HCT116 (cell line): ENCODE measurements around the gene CBLC. TPM values are rescaled to one million over a fixed set of nuclear protein-coding genes. Genes with fewer than 3 reads are reported as not detected.

Source experiments
- ATAC-seq: fragments of 200-7000 bp; cut with Tn5 transposase; 2 replicates; pipeline ENCODE4 v1.9.1; 2020; ENCODE audit warnings: mild to moderate bottlenecking, moderate library complexity
- BruUV-seq: library from RNA; stranded (reverse); fragments of 400-500 nt; replicated peaks from 2 replicates; lab custom pipeline; 2021; lab: Mats Ljungman, UMichigan
- CTCF ChIA-PET: fragments of 300-600 bp; sonication (Branson Sonifier 250); formaldehyde crosslinking; loops from one replicate; lab custom pipeline; 2021; ENCODE audit warnings: antibody characterized with exemption; lab: Charles Lee
- POLR2A ChIA-PET: fragments of 300-600, 350-600 bp; sonication (Branson Sonifier 250); formaldehyde crosslinking; loops from one replicate; lab custom pipeline; 2021; ENCODE audit warnings: antibody characterized with exemption; lab: Charles Lee
- RAD21 ChIA-PET, 2 experiments: fragments of 300-600 bp; sonication (Branson Sonifier 250); formaldehyde crosslinking; loops; one replicate each; lab custom pipeline; 2023; ENCODE audit warnings: low total read pairs in 2 of 2; ENCODE audit not compliant: uncharacterized antibody in 2 of 2, unreplicated experiment in 2 of 2, low non-redundant PET in 1 of 2; lab: Charles Lee
- DNase-seq: peaks from one replicate; pipeline ENCODE4 v3.0.0-alpha.2; 2010; ENCODE audit warnings: low read depth, low spot score
- H2AFZ ChIP-seq: fragments of 200-600 bp; shearing (Covaris generic), sonication (generic); 2 replicates; pipeline ENCODE4 v1.6.1; 2017; ENCODE audit warnings: low read depth, mixed run types, mixed read lengths, antibody characterized with exemption, low read length; ENCODE audit not compliant: poor library complexity, severe bottlenecking
- H3K27ac ChIP-seq: 2 replicates; pipeline ENCODE4 v1.5.1; 2012; ENCODE audit warnings: low read depth, low read length
- H3K27me3 ChIP-seq: fragments of 200-600 bp; sonication (generic); 2 replicates; pipeline ENCODE4 v1.6.1; 2016; ENCODE audit warnings: mixed run types, low read length, mixed read lengths; ENCODE audit not compliant: insufficient read depth
- H3K36me3 ChIP-seq, 2 experiments: fragments of 200-500 bp in 1 of 2; fragments of 200-600 bp in 1 of 2; sonication (Bioruptor generic) in 1 of 2; sonication (generic) in 1 of 2; 2 replicates each; pipeline versions ENCODE4 v1.5.1 to v1.6.1; 2014 to 2016; ENCODE audit warnings: low read length in 2 of 2, inconsistent platforms in 1 of 2, mixed read lengths in 1 of 2, mixed run types in 1 of 2; ENCODE audit not compliant: insufficient read depth in 2 of 2, control insufficient read depth in 1 of 2
- H3K4me1 ChIP-seq, 2 experiments: fragments of 200-600 bp in 1 of 2; sonication (generic) in 1 of 2; 2 replicates each; pipeline versions ENCODE4 v1.5.1 to v1.6.1; 2012 to 2017; ENCODE audit warnings: low read length in 2 of 2, inconsistent platforms in 1 of 2, mild to moderate bottlenecking in 1 of 2, mixed read lengths in 1 of 2, mixed run types in 1 of 2, moderate library complexity in 1 of 2; ENCODE audit not compliant: insufficient read depth in 2 of 2, control insufficient read depth in 1 of 2
- H3K4me2 ChIP-seq: fragments of 200-600 bp; sonication (generic); 2 replicates; pipeline ENCODE4 v1.6.1; 2017; ENCODE audit warnings: mixed run types, low read length, mixed read lengths
- H3K4me3 ChIP-seq, 2 experiments: fragments of 200-600 bp in 1 of 2; sonication (generic) in 1 of 2; replicated peaks in 1 of 2; 2 replicates each; pipeline ENCODE4 v1.5.1; 2011 to 2016; ENCODE audit warnings: low read length in 2 of 2, control low read depth in 1 of 2, low read depth in 1 of 2, mild to moderate bottlenecking in 1 of 2, mixed read lengths in 1 of 2, mixed run types in 1 of 2
- H3K79me2 ChIP-seq: fragments of 200-600 bp; sonication (generic); 2 replicates; pipeline ENCODE4 v1.6.1; 2017; ENCODE audit warnings: mild to moderate bottlenecking, mixed run types, low read length, moderate library complexity, mixed read lengths; ENCODE audit not compliant: insufficient read depth
- H3K9ac ChIP-seq: fragments of 200-600 bp; sonication (generic); 2 replicates; pipeline ENCODE4 v1.6.1; 2016; ENCODE audit warnings: low read length, mixed read lengths
- H3K9me2 ChIP-seq: fragments of 200-600 bp; sonication (generic), shearing (Covaris generic); 2 replicates; pipeline ENCODE4 v1.6.1; 2017; ENCODE audit warnings: mixed run types, mild to moderate bottlenecking, moderate library complexity; ENCODE audit not compliant: insufficient read depth
- H3K9me3 ChIP-seq, 2 experiments: fragments of 200-500 bp in 1 of 2; fragments of 200-600 bp in 1 of 2; sonication (Bioruptor generic) in 1 of 2; sonication (generic) in 1 of 2; 2 replicates each; pipeline ENCODE4 v1.6.1; 2014 to 2017; ENCODE audit warnings: low read length in 2 of 2, mixed read lengths in 2 of 2, inconsistent platforms in 1 of 2, low read depth in 1 of 2, mild to moderate bottlenecking in 1 of 2, mixed run types in 1 of 2, moderate library complexity in 1 of 2; ENCODE audit not compliant: control insufficient read depth in 1 of 2, insufficient read depth in 1 of 2
- H4K20me1 ChIP-seq: fragments of 200-600 bp; sonication (generic), shearing (Covaris generic); 2 replicates; pipeline ENCODE4 v1.6.1; 2017; ENCODE audit warnings: mixed run types, mild to moderate bottlenecking, moderate library complexity; ENCODE audit not compliant: insufficient read depth
- EGR1 ChIP-seq: IDR thresholded peaks from 2 replicates; pipeline ENCODE4 v1.6.1; 2012; ENCODE audit warnings: low read depth
- EZH2 ChIP-seq: fragments of 200-600 bp; sonication (generic); IDR thresholded peaks from 2 replicates; pipeline ENCODE4 v1.6.1; 2017; ENCODE audit warnings: antibody characterized with exemption, mixed run types
- POLR2AphosphoS5 ChIP-seq: IDR thresholded peaks from 2 replicates; pipeline ENCODE4 v1.6.1; 2011; ENCODE audit warnings: mild to moderate bottlenecking, low read depth, low read length, moderate library complexity
- RAD21 ChIP-seq: IDR thresholded peaks from 2 replicates; pipeline ENCODE4 v1.6.1; 2012; ENCODE audit warnings: low read depth, mild to moderate bottlenecking
- SP1 ChIP-seq: IDR thresholded peaks from 2 replicates; pipeline ENCODE4 v1.6.1; 2012; ENCODE audit warnings: low read depth
- ZNF274 ChIP-seq: fragments of 200-500 bp; sonication (Bioruptor generic); IDR thresholded peaks from 2 replicates; pipeline ENCODE4 v1.6.1; 2014; ENCODE audit warnings: mild to moderate bottlenecking, low read depth, low read length, inconsistent platforms
- intact Hi-C: fragments of 100-400 bp; cut with micrococcal nuclease; formaldehyde crosslinking; loops from 2 replicates; pipeline ENCODE4 v1.10.0; 2022
- total RNA-seq: library from RNA; stranded (reverse); gene quantifications from one replicate; pipeline ENCODE4 v1.2.1, GENCODE V29; 2021; ENCODE audit not compliant: unreplicated experiment
- TF ChIP-seq, protein P1 (sequence below): IDR thresholded peaks from 2 replicates; pipeline ENCODE4 v1.6.1; 2011; ENCODE audit warnings: mild to moderate bottlenecking, low read length, moderate library complexity; ENCODE audit not compliant: insufficient replicate concordance; ENCODE audit errors: extremely low read depth
- TF ChIP-seq, protein P2 (sequence below), 3 experiments: fragments of 200-600 bp in 1 of 3; sonication (generic) in 1 of 3; IDR thresholded peaks in 2 of 3; conservative IDR thresholded peaks in 1 of 3; 2 replicates each; pipeline ENCODE4 v1.5.1; 2012 to 2017; ENCODE audit warnings: low read depth in 2 of 3, low read length in 2 of 3, antibody characterized with exemption in 1 of 3, borderline replicate concordance in 1 of 3, control low read depth in 1 of 3, mild to moderate bottlenecking in 1 of 3, mixed read lengths in 1 of 3, mixed run types in 1 of 3, moderate library complexity in 1 of 3; ENCODE audit not compliant: insufficient read depth in 1 of 3

The CBLC gene
- total RNA-seq, 1 experiment from 2014 or later, result 54.3 TPM

DNA sequence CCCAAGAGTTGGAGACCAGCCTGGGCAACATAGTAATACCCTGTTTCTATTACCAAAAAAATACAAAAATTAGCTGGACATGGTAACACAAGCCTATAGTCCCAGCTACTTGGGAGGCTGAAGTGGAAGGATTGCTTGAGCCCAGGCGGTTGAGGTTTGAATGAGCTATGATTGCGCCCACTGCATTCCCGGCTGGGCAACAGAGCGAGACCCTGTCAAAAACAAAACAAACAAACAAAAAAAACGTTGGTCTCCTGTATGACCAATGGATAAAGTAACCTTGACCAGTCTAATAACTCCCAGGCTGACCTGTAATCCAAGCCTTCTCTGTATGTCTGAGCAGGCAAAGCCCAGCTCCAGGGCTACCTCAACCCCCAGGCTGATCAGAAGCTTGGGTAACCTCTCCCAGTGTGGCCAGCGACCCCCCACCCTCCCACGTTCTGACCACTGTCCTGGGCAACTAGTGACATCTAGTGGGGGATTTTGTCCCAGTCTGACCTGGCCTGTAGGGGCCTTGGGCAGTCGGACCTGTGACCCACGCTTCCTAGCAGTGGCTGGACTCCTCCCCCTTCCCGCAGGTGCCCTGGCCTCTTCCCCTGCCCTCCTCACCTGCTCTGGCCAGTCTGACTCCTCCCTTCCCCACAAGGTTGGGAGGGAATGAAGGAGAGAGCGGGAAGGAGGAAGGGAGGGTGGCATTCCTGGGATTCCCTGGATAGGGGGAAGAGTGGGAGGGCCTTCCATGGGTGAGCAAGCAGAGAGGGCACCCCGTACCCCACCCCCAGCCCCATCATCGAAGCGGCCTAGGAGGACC is 30.2 kb downstream of the CBLC start:
- no TSS peak for BruUV-seq
- Histone ChIP-seq H3K27me3 (no peaks in the 10 kb centered on the region), H2AFZ (no peak overlapping the region), H3K4me3 (peak overlapping the region in 1 of 2 experiments; percentile 85; a peak in 2 of 4 replicates), H3K4me1 (peaks cover 34 to 45% of the 10 kb centered on the region in 2 experiments), H3K4me2 (peak overlapping the region; percentile 98), H3K36me3 (peaks cover 0 to 11% of the 10 kb centered on the region in 2 experiments; a peak in 1 of 4 replicates), H3K9me3 (peaks cover 0 to 3% of the 10 kb centered on the region in 2 experiments; a peak in 1 of 4 replicates), H3K79me2 (no peaks in the 10 kb centered on the region; the same call in 1 of the 2 replicates), H3K27ac (peak overlapping the region; percentile 89), H4K20me1 (no peaks in the 10 kb centered on the region), H3K9me2 (no peaks in the 10 kb centered on the region), H3K9ac (peak overlapping the region; percentile 85)
- ATAC-seq (peak; percentile 75), DNase-seq (peak; percentile 55)
- ChIA-PET RAD21 (interaction anchor here (0.8 to 1.6 kb wide), 3 partner anchors 38 to 84 kb away, joined by 3 to 4 read pairs (median 4); partner anchors contain the start of gene NECTIN2 (in 1 of the 2)), POLR2A (interaction anchor here (1.2 to 1.9 kb wide), 2 partner anchors 37 to 38 kb away, joined by 4 to 5 read pairs; partner anchors contain the start of gene NECTIN2), CTCF (interaction anchor here (1.2 to 1.9 kb wide), 9 partner anchors 23 to 118 kb away, joined by 4 to 14 read pairs (median 7); partner anchors contain the start of gene NECTIN2)
- TF ChIP-seq, protein P1, sequence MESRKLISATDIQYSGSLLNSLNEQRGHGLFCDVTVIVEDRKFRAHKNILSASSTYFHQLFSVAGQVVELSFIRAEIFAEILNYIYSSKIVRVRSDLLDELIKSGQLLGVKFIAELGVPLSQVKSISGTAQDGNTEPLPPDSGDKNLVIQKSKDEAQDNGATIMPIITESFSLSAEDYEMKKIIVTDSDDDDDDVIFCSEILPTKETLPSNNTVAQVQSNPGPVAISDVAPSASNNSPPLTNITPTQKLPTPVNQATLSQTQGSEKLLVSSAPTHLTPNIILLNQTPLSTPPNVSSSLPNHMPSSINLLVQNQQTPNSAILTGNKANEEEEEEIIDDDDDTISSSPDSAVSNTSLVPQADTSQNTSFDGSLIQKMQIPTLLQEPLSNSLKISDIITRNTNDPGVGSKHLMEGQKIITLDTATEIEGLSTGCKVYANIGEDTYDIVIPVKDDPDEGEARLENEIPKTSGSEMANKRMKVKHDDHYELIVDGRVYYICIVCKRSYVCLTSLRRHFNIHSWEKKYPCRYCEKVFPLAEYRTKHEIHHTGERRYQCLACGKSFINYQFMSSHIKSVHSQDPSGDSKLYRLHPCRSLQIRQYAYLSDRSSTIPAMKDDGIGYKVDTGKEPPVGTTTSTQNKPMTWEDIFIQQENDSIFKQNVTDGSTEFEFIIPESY, result no peak
- TF ChIP-seq RAD21, result peak; percentile 66; the same call in 1 of the 2 replicates
- peak; percentile 49 for TF ChIP-seq SP1
- no peak for TF ChIP-seq ZNF274
- no peak for TF ChIP-seq EZH2
- peak; percentile 26; the same call in 1 of the 2 replicates for TF ChIP-seq POLR2AphosphoS5
- peak; percentile 54; the same call in 1 of the 2 replicates for TF ChIP-seq EGR1
- TF ChIP-seq, protein P2, sequence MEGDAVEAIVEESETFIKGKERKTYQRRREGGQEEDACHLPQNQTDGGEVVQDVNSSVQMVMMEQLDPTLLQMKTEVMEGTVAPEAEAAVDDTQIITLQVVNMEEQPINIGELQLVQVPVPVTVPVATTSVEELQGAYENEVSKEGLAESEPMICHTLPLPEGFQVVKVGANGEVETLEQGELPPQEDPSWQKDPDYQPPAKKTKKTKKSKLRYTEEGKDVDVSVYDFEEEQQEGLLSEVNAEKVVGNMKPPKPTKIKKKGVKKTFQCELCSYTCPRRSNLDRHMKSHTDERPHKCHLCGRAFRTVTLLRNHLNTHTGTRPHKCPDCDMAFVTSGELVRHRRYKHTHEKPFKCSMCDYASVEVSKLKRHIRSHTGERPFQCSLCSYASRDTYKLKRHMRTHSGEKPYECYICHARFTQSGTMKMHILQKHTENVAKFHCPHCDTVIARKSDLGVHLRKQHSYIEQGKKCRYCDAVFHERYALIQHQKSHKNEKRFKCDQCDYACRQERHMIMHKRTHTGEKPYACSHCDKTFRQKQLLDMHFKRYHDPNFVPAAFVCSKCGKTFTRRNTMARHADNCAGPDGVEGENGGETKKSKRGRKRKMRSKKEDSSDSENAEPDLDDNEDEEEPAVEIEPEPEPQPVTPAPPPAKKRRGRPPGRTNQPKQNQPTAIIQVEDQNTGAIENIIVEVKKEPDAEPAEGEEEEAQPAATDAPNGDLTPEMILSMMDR (IDR thresholded peaks at IDR 0.05 in 2 of 3, conservative IDR thresholded peaks at IDR 0.05 in 1 of 3; ENCODE audit: borderline replicate concordance in 1 of 3, insufficient read depth in 1 of 3, low read depth in 2 of 3, low read length in 2 of 3), result peak; percentile 37 to 59 (median 53); a peak in 5 of 6 replicates
- intact Hi-C loops, result loop anchor here (1.0 to 2.0 kb wide), 2 partner anchors 37 to 237 kb away; no protein-coding TSS in a partner anchor
